ENCODE results near the gene ARFGAP2. TPM values are rescaled to one million over a fixed set of nuclear protein-coding genes. Genes with fewer than 3 reads are reported as not detected.

Gene ARFGAP2
- total and polyA plus RNA-seq, 9 of the 15 experiments (the other 6 are each of a cell fraction or from before 2014, with no cell fraction given) = 29.1 to 140 (median 90.1) TPM

DNA sequence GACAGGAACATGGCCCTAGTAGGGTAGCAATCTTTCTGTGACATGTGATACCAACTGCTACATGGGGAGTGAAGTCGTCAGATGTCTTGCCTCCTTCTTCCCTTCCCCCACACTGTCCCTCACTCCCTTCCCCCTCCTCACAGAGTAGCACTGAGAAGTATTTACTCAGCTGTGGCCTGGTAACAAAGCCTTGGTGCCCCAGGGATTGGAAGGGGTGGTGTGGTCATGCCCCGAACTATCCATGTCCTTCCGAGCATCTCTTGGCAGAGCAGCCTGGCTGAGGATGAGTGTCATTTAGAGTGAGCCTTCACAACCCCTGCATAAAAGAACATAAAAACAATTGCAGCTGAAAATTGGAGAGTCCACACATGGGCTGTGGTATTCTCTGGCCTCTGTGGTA, 46.1 kb downstream of the ARFGAP2 start (continued):
- TF ChIP-seq, protein P1, sequence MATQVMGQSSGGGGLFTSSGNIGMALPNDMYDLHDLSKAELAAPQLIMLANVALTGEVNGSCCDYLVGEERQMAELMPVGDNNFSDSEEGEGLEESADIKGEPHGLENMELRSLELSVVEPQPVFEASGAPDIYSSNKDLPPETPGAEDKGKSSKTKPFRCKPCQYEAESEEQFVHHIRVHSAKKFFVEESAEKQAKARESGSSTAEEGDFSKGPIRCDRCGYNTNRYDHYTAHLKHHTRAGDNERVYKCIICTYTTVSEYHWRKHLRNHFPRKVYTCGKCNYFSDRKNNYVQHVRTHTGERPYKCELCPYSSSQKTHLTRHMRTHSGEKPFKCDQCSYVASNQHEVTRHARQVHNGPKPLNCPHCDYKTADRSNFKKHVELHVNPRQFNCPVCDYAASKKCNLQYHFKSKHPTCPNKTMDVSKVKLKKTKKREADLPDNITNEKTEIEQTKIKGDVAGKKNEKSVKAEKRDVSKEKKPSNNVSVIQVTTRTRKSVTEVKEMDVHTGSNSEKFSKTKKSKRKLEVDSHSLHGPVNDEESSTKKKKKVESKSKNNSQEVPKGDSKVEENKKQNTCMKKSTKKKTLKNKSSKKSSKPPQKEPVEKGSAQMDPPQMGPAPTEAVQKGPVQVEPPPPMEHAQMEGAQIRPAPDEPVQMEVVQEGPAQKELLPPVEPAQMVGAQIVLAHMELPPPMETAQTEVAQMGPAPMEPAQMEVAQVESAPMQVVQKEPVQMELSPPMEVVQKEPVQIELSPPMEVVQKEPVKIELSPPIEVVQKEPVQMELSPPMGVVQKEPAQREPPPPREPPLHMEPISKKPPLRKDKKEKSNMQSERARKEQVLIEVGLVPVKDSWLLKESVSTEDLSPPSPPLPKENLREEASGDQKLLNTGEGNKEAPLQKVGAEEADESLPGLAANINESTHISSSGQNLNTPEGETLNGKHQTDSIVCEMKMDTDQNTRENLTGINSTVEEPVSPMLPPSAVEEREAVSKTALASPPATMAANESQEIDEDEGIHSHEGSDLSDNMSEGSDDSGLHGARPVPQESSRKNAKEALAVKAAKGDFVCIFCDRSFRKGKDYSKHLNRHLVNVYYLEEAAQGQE (IDR thresholded peaks at IDR 0.05; ENCODE audit: borderline replicate concordance) = no peak
- TF ChIP-seq, protein P1 (CRISPR knock-in tag; IDR thresholded peaks at IDR 0.05; ENCODE audit: low read depth) = no peak
- TF ChIP-seq, protein P2, sequence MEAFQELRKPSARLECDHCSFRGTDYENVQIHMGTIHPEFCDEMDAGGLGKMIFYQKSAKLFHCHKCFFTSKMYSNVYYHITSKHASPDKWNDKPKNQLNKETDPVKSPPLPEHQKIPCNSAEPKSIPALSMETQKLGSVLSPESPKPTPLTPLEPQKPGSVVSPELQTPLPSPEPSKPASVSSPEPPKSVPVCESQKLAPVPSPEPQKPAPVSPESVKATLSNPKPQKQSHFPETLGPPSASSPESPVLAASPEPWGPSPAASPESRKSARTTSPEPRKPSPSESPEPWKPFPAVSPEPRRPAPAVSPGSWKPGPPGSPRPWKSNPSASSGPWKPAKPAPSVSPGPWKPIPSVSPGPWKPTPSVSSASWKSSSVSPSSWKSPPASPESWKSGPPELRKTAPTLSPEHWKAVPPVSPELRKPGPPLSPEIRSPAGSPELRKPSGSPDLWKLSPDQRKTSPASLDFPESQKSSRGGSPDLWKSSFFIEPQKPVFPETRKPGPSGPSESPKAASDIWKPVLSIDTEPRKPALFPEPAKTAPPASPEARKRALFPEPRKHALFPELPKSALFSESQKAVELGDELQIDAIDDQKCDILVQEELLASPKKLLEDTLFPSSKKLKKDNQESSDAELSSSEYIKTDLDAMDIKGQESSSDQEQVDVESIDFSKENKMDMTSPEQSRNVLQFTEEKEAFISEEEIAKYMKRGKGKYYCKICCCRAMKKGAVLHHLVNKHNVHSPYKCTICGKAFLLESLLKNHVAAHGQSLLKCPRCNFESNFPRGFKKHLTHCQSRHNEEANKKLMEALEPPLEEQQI (IDR thresholded peaks at IDR 0.05) = no peak
- no peak for TF ChIP-seq NCOA6 (IDR thresholded peaks at IDR 0.05)
- no peak for TF ChIP-seq SREBF1 (IDR thresholded peaks at IDR 0.05; ENCODE audit: borderline replicate concordance, low read depth, low read length)
- no peak for TF ChIP-seq ZFP36 (IDR thresholded peaks at IDR 0.05; ENCODE audit: low read depth, low read length, partially characterized antibody)
